Measurements from ENCODE around the gene MARCKSL1. TPM values are rescaled to one million over a fixed set of nuclear protein-coding genes. Genes with fewer than 3 reads are reported as not detected.
A peak's percentile ranks its signal among the peaks of the same experiment; 100 is the strongest.
"Not testable (repeated sequence)": the region's sequence is repeated elsewhere in the genome, so short reads cannot be mapped to it uniquely, and the experiment has no call there.

Gene MARCKSL1
- total RNA-seq, 1 donor from 2014 or later: 147 TPM

- no peak for DNase-seq
Measured at GRCh38 chr1:32332290-32333079, 3.5 kb downstream of the MARCKSL1 start.

- no peak for DNase-seq
Measured at GRCh38 chr1:32331549-32331948, 4.5 kb downstream of the MARCKSL1 start.

- DNase-seq: no peak
Measured at GRCh38 chr1:32330558-32331151, 5.4 kb downstream of the MARCKSL1 start.

GRCh38 chr1:32329931-32330466, 6.0 kb downstream of the MARCKSL1 start:
- DNase-seq: no peak

- no peak for DNase-seq
Measured at GRCh38 chr1:32327204-32327603, 8.8 kb downstream of the MARCKSL1 start.

- no peak for DNase-seq
Measured at GRCh38 chr1:32321712-32322291, 14.2 kb downstream of the MARCKSL1 start.

- no peak for DNase-seq
Measured at GRCh38 chr1:32318127-32318869, 17.7 kb downstream of the MARCKSL1 start.

- DNase-seq: no peak
Measured at GRCh38 chr1:32316903-32317277, 19.1 kb downstream of the MARCKSL1 start.

GRCh38 chr1:32311709-32312393, 24.2 kb downstream of the MARCKSL1 start:
- no peak for DNase-seq

DNA sequence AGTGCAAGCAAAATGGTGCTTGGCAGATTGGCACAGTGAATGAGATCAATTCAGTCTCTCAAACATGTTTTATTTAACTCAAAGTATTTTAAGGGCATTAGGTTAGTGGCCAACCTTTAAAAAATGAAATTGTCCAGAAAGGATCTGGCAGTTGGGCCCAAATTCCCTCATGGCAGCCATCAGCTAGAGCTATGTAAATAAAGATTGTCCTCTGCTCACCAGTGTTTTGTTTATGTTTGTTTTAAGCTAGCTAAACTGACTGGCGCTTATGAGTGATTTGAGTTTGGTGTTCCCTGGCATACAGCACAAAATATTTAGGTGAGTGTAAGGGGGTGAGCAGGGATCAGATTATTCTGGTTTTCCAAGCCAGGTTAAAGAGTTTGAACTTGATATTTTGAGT, 26.1 kb downstream of the MARCKSL1 start:
- DNase-seq: no peak

- DNase-seq: no peak
Measured at GRCh38 chr1:32307324-32307723, 28.7 kb downstream of the MARCKSL1 start.

DNA sequence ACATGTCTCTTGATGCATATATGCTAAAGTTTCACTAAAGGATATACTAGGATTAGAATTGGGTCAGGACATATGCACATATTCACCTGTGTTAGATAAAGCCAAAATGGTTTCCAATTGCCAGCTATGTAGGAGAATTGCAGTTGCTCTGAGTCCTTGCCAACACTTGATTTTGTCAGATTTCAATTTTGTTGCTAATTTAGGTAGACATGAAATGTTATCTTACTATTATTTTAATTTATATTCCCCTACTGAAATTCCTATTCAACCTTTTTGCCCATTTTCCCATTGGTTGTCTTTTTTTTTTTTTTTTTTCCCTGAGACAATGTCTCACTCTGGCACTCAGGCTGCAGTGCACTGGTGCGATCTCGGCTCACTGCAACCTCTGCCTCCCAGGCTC, 30.7 kb downstream of the MARCKSL1 start:
- DNase-seq: no peak

- DNase-seq: no peak
Measured at GRCh38 chr1:32303997-32304622, 31.9 kb downstream of the MARCKSL1 start.

- no peak for DNase-seq
Measured at GRCh38 chr1:32303358-32303757, 32.7 kb downstream of the MARCKSL1 start.

GRCh38 chr1:32299327-32299726, 36.7 kb downstream of the MARCKSL1 start:
- no peak for DNase-seq

- DNase-seq: not testable (repeated sequence)
Measured at GRCh38 chr1:32298211-32298610, 37.8 kb downstream of the MARCKSL1 start.

DNA sequence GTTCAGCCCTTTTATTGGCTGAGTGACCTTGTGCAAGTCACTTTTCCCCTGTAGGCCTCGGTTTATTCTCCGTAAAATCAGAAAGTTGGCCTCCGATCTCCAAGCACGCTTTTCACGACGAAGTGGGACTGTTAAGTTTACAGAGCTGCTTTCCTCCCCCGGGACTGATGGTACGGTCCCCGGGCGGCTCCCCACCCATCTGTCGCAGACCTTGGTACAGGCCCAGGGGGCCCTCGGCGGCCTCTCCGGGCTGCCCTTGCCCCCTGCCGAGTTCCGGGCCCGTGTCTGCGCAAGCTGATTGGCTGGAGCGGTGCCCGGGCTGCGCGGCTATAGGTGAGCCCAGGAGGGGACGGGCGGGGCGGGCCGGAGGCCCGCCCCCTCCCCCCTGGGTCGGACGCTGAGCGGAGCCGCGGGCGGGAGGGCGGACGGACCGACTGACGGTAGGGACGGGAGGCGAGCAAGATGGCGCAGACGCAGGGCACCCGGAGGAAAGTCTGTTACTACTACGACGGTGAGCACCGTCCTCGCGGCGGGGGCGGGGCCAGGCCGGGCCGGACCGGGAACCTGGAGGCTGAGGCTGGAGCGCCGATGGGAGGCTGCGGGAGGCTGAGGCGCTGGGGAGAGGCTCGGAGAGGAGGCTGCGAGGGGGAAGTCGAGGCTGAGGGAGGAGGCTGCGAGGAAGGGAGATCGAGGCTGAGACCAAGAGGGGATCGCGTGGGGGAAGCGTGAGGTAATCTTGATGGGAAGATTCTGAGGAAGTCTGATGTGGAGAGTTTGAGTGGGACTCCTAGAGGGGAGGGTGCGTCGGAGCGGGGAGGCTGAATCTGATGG, 44.1 kb downstream of the MARCKSL1 start, which contains the start of gene HDAC1:
TSS of gene HDAC1 (plus strand) at position 376 of the 831 bp plus-strand sequence. CDS start at position 463, 87 bp downstream.
- DNase-seq: peak; percentile 96

DNA sequence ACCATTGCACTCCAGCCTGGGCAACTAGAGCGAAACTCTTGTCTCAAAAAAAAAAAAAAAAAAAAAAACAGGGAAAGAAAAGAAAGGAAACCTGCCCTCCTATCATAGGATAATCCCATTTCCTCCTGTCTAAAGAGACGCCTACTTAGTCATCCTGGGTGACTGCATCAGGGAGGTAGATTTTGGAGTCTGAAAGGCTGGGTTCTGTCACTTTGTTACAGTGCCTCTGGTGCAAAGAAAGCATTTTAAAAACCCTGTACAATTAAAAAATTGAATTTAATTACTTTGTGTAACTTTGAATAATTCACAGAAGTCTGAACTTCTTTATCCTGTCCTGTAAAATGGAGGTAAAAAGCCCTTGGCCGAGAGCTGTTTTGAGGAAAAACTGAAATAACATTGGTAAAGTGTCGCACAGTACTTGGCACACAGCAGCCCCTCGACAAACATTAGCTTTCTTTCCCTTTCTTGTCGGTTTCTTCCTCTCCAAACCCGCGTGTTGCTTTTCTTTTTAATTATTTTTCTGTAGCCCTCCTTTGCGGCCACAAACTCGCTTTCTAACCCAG, 44.8 kb downstream of the MARCKSL1 start:
- peak; percentile 32 for DNase-seq

- no peak for DNase-seq
Measured at GRCh38 chr1:32289256-32289655, 46.8 kb downstream of the MARCKSL1 start.

DNA sequence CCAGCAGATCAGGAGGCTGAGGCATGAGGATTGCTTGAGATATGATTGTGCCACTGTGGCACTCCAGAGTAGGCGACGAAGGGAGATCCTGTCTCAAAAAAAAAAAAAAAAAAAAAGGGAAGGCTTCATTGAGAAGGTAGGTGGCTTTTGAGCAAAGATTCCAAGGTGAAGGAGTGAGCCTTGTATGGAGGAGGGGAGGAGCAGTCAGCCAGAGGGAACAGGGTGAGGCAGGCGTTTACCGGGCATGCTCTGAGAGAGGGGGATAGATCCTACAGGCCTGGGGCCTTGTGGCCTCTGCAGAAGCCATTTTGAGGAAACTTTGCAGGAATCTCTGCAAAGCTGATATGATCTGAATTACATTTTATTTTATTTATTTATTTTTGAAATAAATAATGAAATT, 49.3 kb downstream of the MARCKSL1 start:
- DNase-seq: no peak

Measured in dermis blood vessel endothelial cell (primary cell).